Prostate gland (tissue), 2 donors: ENCODE data around the gene CD81. TPM values are rescaled to one million over a fixed set of nuclear protein-coding genes. Genes with fewer than 3 reads are reported as not detected.

Source experiments
- DNase-seq: peaks from one replicate; pipeline ENCODE4 v3.0.0-alpha.2; 2019; ENCODE audit warnings: low spot score
- H3K27ac ChIP-seq, 2 donors: fragments of 200-600 bp; sonication (generic); 2 replicates each; pipeline ENCODE4 v1.5.1; 2017 to 2019
- H3K27me3 ChIP-seq: fragments of 200-600 bp; sonication (generic); replicated peaks from 2 replicates; pipeline ENCODE4 v1.5.1; 2019; ENCODE audit not compliant: insufficient read depth
- H3K36me3 ChIP-seq, 2 donors: fragments of 200-600 bp; sonication (generic); 1 replicate in 1 of 2; 2 replicates in 1 of 2; pipeline versions ENCODE4 v1.5.1 to v1.8.1; 2017 to 2019
- H3K4me1 ChIP-seq: fragments of 200-600 bp; sonication (generic); replicated peaks from 2 replicates; pipeline ENCODE4 v1.5.1; 2019
- H3K4me3 ChIP-seq, 2 donors: fragments of 200-600 bp; sonication (generic); 2 replicates each; pipeline ENCODE4 v1.5.1; 2017 to 2019
- H3K9me3 ChIP-seq: fragments of 200-600 bp; sonication (generic); 2 replicates; pipeline ENCODE4 v1.5.1; 2017
- CTCF ChIP-seq, 4 experiments: fragments of 200-600 bp in 2 of 4; fragments of 450-650 bp in 2 of 4; sonication (generic) in 2 of 4; IDR thresholded peaks; 1 replicate in 3 of 4; 2 replicates in 1 of 4; pipeline ENCODE4 v1.5.1; 2016 to 2019; ENCODE audit warnings: antibody characterized with exemption in 4 of 4, mild to moderate bottlenecking in 2 of 4, moderate library complexity in 2 of 4
- POLR2A ChIP-seq: fragments of 450-650 bp; IDR thresholded peaks from one replicate; pipeline ENCODE4 v1.6.1; 2016; ENCODE audit warnings: antibody characterized with exemption, mild to moderate bottlenecking
- POLR2AphosphoS5 ChIP-seq: sonication (generic); formaldehyde crosslinking; IDR thresholded peaks from one replicate; pipeline ENCODE4 v1.6.1; 2017; ENCODE audit warnings: antibody characterized with exemption
- WGBS: methylation state at CpG from one replicate; pipeline ENCODE4 v1.1.5; 2018; 5-methylcytosine and 5-hydroxymethylcytosine counted together
- intact Hi-C: fragments of 100-400 bp; cut with DNase I; formaldehyde crosslinking; loops from one replicate; pipeline ENCODE4 v1.14.2; 2022
- total RNA-seq, 2 donors: library from RNA; depleted of rRNA; stranded (reverse); fragments of >200 nt; gene quantifications; one replicate each; pipeline ENCODE4 v1.1.0, GENCODE V29; 2016

CD81 gene
- total RNA-seq, 2 donors from 2014 or later: 472 to 927 TPM

DNA sequence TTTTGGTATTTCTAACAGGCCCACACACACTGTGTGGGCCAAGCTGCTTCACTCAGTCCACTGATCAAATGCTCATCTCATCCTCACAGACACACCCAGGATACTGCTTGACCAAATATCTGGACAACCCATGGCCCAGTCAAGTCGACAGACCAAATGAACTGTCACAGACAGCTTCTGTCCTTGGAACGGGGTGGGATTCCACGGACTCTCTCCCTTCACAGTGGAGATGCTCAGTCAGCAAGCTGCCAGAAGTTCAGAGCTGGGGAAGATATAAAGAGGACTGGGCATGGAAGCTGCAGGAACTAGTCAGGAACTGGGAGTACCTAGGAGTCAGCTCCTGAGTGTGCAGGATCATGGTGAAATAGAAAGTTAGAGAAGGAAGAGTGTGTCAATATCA, 34.6 kb upstream of the CD81 start:
- 99% methylated on average over 3 of the region's 3 CpGs for WGBS
- DNase-seq: no peak

GRCh38 chr11:2342981-2343380, 34.1 kb upstream of the CD81 start:
- no peak overlapping the region for H3K4me3 ChIP-seq
- 47% methylated on average over 5 of the region's 5 CpGs for WGBS
- no peaks in the 10 kb centered on the region for H3K9me3 ChIP-seq
- no peaks in the 10 kb centered on the region for H3K36me3 ChIP-seq
- no peak overlapping the region for H3K27ac ChIP-seq
- DNase-seq: peak; percentile 32
- intact Hi-C loops: no loop called here
- H3K27me3 ChIP-seq: no peaks in the 10 kb centered on the region
- H3K4me1 ChIP-seq: no peaks in the 10 kb centered on the region
- TF ChIP-seq CTCF (IDR thresholded peaks at IDR 0.05) (no peak), POLR2AphosphoS5 (no peak), POLR2A (no peak)

More for the DNA sequence above, 34.6 kb upstream of the CD81 start:
- H3K9me3 ChIP-seq: no peaks in the 10 kb centered on the region
- no peaks in the 10 kb centered on the region for H3K36me3 ChIP-seq
- intact Hi-C loops: no loop called here
- no peaks in the 10 kb centered on the region for H3K27me3 ChIP-seq
- H3K4me1 ChIP-seq: no peaks in the 10 kb centered on the region
- TF ChIP-seq POLR2A (no peak), CTCF (IDR thresholded peaks at IDR 0.05) (no peak), POLR2AphosphoS5 (no peak)
- H3K4me3 ChIP-seq: no peak overlapping the region
- no peak overlapping the region for H3K27ac ChIP-seq

DNA sequence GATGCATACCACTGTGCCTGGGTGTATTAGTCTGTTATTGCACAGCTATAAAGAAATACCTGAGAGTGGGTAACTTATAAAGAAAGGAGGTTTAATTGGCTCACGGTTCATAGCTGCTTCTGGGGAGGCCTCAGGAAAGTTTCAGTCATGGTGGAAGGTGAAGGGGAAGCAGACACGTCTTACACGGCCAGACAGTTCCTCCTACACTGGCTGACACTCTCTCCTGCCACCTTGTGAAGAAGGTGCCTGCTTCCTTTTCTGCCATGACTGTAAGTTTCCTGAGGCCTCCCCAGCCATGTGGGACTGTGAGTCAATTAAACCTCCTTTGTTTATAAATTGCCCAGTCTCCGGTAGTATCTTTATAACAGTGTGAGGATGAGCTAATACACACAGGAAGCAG, 33.6 kb upstream of the CD81 start:
- intact Hi-C loops: no loop called here
- no peaks in the 10 kb centered on the region for H3K9me3 ChIP-seq
- TF ChIP-seq POLR2AphosphoS5 (no peak), CTCF (IDR thresholded peaks at IDR 0.05) (no peak), POLR2A (no peak)
- H3K4me3 ChIP-seq: no peak overlapping the region
- no peak for DNase-seq
- H3K27me3 ChIP-seq: no peaks in the 10 kb centered on the region
- no peaks in the 10 kb centered on the region for H3K4me1 ChIP-seq
- no peak overlapping the region for H3K27ac ChIP-seq
- H3K36me3 ChIP-seq: no peaks in the 10 kb centered on the region
- WGBS: 86% methylated on average over 4 of the region's 4 CpGs

DNA sequence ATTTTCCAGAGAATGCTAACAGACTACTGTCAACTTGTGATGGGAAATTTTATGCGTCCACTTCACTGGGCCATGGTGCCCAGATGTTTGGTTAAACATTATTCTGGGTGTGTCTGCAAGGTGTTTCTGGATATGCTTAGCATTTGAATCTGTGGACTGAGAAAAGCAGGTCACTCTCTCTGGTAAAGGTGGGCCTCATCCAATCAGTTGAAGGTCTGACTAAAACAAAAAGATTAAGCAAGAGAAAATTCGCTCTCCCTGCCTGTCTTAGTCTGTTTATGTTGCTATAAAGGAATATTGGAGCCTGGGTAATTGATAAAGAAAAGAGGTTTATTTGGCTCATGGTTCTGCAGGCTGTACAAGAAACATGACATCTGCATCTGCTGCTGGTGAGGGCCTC, 32.1 kb upstream of the CD81 start:
- intact Hi-C loops: no loop called here
- no peak for DNase-seq
- Histone ChIP-seq H3K27ac (no peak overlapping the region), H3K36me3 (no peaks in the 10 kb centered on the region), H3K9me3 (no peaks in the 10 kb centered on the region), H3K27me3 (no peaks in the 10 kb centered on the region), H3K4me3 (no peak overlapping the region), H3K4me1 (no peaks in the 10 kb centered on the region)
- no peak for TF ChIP-seq POLR2AphosphoS5
- no peak for TF ChIP-seq CTCF (IDR thresholded peaks at IDR 0.05)
- TF ChIP-seq POLR2A: no peak
- 98% methylated on average over 2 of the region's 2 CpGs for WGBS

GRCh38 chr11:2346014-2346413, 31.1 kb upstream of the CD81 start:
- Histone ChIP-seq H3K36me3 (no peaks in the 10 kb centered on the region), H3K9me3 (no peaks in the 10 kb centered on the region), H3K4me1 (no peaks in the 10 kb centered on the region), H3K27me3 (no peaks in the 10 kb centered on the region), H3K4me3 (no peak overlapping the region), H3K27ac (no peak overlapping the region)
- intact Hi-C loops: no loop called here
- WGBS: 88% methylated on average over 4 of the region's 4 CpGs
- TF ChIP-seq POLR2A (no peak), CTCF (IDR thresholded peaks at IDR 0.05) (no peak), POLR2AphosphoS5 (no peak)
- DNase-seq: no peak
